HG02623 (cell line): ENCODE data around the gene PGLYRP4.

Experiments
- ATAC-seq: cut with Tn5 transposase; IDR thresholded peaks from one replicate; pipeline ENCODE4 v1.9.1; 2021; ENCODE audit warnings: moderate library complexity; ENCODE audit not compliant: unreplicated experiment

Gene PGLYRP4, protein sequence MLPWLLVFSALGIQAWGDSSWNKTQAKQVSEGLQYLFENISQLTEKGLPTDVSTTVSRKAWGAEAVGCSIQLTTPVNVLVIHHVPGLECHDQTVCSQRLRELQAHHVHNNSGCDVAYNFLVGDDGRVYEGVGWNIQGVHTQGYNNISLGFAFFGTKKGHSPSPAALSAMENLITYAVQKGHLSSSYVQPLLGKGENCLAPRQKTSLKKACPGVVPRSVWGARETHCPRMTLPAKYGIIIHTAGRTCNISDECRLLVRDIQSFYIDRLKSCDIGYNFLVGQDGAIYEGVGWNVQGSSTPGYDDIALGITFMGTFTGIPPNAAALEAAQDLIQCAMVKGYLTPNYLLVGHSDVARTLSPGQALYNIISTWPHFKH

DNA sequence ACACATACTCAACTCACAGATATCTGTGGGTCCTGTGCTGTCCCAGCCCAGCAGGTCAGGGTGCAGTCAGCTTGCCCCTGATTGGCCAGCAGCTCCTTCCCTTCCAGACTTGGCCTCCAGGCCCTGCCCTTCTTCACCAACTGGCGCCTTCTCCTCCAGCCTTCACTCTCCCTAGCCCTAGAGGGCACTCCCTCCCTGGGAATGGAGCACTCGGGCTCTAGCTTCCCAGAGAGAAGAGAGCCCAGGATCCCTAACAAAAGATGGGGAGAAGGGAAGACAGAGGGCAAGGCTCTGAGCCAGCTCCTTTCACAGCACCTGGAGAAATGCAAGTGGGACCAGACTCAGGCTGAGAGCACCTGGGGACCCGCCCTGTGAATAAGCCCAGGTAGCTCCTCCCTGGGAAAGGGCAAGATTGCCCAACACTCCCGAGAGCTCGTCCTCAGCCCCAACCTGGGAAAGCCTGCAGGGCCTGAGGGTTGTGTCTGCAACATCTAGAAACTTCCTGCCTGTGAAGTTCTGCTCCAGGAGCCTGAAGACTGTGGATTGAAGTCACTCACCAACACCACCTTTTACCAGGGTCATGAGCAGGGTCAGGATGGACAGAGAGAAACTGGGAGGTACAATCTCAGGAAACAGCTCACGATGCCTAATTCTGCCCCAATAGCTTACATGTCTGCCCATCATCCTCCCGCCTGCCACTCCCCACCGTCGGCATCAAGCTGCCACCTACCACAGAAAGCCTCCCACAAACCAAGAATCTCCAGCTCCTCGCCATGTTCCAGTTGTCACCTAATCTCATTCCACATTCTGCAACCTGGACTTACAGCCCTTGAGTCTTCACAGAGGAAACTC is at the start of gene PGLYRP4:
PGLYRP4 (minus strand) TSS at position 331 of the 852 bp plus-strand sequence. CDS start 909 bp downstream, outside the sequence.
- ATAC-seq: no peak

DNA sequence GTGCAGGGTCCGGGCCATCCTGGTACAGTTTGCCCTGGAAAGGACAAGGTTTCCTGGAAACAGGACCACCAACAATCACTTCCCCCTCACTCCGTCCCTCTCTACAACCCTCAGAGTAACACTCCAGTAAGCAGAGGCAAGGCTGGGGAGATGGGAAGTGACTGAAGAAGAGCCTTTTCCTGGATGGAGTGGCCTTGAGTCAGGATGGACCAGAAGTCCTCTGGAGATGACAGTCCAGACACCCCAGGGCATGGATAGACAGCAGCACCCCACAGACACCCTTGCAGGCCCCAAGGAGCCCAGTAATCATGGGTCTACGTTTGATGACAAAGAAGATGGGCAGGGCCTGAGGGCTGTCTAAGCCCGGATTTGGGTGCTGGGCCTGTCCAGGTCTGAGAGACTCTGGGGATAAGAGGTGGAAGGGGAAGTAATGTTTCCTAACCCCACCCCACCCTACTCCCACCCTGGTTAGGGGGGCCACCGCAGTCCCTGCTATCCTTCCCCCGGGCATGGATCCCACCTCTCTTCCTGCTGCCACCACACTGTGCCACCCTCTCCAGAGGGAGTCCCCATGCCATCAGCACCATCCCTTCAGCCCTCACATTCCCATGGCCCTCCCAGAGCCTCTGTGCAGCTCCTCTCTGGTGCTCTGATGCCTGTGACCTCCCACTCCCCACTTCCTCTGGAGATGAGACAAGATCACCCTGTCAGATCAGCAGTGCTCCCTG is 49.4 kb upstream of the PGLYRP4 start:
- ATAC-seq: no peak

DNA sequence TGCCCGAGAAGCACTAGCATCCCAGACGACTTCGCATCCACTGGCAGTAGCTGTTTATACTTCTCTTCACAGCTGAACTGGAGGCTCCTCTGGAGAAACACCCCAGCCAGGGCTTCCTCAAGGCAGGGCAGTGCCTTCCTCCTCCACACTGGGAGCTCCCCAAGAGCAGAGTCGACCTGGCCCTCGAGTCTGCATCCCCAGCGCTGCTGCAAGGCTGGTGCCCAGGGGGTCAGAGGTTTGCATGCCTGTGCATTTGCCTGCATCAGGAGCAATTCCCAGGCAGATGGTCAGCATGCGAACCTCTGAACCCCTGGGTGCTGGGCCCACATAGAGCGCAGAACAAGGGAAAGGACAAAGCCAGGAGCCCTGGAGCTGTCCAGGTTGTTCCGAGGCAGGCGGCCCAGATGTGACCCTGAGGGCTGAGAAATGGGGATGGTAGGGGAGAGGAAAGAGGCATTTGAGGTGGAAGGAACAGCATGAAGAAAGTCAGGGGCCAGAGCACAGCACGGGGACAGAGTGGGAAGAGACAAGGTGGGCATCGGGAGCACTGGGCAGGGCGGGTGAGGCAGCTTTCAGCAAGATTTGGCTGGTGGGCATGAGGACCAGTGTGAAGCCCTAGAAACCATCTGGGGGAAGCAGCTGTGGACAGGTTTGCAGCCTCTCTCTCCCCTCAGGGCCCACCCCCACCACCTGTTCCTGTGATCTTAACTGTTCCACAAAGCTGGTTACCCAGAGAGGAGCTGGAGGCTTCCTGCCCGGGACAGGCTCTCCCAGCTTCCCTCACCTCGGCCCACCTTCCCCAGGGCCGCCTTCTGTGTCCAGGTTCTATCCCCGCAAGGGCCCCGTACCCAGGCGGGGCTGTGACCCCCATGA is 48.6 kb upstream of the PGLYRP4 start:
- no peak for ATAC-seq

DNA sequence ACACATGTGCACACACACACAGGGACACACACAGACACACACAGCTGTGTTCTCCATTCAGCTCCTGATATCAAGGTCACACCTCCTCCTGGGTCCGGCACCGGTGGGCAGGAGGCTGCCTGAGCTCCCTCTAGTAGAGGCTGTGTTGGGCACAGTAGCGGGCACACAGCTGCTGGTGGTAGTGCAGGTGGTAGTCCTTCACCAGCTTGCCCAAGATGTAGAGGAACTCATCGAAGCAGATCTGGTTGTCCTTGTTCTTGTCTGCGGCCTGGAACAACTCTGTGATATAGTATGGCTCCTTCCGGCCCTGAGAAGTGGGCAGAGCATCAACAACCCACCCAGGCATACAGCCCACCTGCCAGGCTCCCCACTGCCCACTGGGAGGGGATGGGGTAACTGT is 47.8 kb upstream of the PGLYRP4 start:
- no peak for ATAC-seq

DNA sequence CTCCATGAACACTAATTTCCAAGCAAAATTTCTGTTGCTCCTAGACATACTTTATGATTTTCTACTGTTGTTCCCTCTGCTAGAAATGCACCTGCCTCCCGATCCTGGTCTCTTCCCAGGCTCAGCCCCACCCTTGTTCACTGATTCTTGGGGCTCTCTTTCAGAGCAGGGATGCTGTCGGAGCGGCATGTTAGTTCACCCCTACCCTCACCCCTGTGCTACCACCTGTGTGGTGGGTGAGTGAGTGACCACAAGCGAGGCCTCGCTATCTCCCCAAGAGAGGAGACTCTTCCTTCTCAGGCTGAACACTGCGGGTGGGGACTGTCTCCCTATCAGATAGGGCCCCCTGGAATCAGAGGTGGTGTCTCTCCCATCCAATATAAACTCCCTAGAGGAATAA is 47.1 kb upstream of the PGLYRP4 start:
- ATAC-seq: no peak

DNA sequence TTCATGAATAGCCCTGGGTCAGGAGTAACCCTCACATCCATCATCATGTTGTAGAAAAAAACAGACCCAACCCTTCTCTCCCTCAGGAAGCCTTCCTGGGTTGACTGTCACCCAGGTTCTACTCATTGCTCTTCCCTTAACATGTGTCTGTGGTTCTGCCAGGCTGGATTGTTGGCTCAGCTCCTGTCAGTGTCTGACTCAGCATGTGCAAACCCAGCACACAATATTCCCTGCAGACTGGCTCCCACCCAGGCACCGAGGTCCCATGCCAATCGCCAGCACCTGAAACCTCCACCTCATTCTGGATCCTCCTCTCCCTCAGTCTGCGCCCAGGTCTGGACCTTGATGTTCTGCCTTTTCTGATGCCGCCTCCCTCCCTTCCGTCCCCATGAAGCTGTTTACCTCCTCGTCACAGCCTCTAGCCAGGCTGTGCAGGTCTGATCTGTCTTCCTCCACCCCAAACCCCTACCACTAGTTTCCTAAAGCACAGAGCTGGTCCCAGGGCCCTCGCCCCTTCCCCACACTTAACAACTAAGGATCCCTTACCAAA is 46.6 kb upstream of the PGLYRP4 start:
- ATAC-seq: no peak

DNA sequence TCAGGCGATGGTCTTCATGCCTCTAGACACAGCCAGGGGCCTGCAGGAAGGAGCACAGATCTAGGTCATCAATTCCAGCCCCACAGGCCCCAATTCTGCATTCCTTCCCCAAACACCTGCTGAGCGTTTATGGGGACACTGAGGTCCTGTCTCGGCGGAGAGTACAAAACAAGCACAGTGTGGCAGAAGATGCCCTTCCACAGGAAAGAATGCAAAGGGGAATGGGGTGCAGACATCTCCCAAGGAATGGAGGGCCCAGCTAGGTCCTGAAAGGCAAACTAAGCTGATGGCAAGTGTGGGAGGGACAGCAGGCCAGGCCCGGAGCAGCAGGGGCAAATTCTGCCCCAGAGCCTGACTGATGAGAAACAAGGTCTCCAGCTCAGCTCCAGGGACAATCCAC is 45.8 kb upstream of the PGLYRP4 start:
- no peak for ATAC-seq

DNA sequence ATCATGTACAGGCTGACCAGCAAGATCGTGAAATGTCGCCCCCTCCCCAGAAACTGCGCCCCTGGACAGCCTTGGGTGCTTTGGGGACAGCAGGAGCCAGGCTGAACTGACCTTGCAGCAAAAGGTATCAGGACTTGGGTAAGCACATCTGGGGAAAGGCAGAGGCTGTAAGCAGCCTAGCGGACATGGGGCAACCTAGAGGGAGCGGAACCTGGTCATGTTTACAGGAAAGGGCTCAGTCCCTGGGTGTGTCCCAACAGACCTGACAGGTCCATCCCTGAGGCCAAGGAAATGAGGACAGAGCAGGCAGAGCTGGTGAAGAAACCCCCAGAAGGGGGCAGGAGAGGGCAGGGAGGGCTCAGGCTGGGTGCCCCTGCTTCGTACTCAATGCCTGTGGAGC is 45.3 kb upstream of the PGLYRP4 start:
- ATAC-seq: no peak

DNA sequence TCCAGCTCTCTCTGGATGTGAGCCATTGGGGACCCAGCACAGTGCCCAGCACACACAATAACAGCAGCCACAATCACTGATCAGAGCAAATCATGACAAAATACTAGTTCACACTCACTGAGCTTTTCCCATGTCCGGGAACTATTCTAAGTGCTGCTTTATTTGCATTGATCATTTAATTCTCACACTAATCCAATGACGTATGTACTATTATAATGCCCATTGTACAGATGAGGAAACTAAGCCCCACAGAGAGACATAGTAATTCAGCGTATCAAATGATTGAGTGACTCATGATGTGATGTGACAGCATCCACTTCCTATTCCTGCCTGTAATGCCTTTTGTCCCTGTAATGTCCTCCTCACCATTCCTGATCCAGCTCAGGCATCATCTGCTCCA is 44.2 kb upstream of the PGLYRP4 start:
- no peak for ATAC-seq

DNA sequence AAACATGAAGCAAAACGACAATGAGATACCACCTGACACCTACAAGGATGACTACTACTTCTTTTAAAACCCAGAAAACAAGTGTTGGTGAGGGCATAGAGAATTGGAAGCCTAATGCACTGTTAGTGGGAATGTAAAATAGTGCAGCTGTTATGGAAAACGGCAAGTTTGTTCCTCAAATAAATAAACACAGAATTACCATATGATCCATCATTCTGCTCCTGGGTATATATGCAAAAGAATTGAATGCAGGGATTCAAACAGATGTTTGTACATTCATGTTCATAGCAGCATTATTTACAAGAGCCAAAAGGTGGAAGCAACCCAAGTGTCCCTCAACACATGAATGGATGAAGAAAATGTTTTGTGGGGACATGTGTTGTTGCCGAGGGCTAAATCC is 43.6 kb upstream of the PGLYRP4 start:
- ATAC-seq: no peak

DNA sequence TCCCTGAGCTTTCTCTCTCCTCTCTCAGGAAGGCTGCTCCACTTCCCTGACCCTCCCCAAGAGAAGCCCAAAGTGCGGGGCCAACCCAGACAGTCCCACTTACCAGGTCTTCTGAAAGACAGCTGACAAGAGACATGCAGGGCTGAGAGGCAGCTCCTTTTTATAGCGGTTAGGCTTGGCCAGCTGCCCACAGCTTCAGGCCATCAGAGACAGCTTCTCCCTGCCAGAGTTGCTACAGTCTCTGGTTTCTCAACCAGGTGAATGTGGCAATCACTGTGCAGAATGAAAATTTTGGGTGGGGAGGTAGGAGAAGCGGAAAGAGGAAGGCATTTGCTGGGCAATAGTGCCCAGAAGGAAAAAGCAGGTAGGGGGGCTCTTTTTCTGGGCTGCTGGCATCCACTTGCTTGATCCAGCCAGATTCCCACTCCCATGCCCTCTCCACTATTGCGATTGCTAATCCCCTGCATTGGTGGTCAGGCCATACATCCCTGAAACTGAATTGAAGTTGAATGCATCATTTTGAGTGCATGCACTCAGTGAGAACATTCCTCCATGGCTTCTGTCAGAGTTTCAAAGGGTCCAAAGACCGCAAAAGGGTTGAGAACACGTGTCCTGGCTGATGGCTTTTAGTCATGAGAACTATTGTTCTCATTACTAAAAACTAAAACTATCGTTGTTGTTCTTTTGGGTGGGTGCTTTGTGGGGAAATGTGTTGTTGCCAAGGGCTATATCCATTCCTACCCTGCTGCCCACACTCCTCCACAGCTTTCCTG is 42.5 kb upstream of the PGLYRP4 start, which contains the start of gene S100A8:
S100A8 (minus strand) TSS at position 136 of the 773 bp plus-strand sequence. CDS start 538 bp downstream, outside the sequence.
- no peak for ATAC-seq

DNA sequence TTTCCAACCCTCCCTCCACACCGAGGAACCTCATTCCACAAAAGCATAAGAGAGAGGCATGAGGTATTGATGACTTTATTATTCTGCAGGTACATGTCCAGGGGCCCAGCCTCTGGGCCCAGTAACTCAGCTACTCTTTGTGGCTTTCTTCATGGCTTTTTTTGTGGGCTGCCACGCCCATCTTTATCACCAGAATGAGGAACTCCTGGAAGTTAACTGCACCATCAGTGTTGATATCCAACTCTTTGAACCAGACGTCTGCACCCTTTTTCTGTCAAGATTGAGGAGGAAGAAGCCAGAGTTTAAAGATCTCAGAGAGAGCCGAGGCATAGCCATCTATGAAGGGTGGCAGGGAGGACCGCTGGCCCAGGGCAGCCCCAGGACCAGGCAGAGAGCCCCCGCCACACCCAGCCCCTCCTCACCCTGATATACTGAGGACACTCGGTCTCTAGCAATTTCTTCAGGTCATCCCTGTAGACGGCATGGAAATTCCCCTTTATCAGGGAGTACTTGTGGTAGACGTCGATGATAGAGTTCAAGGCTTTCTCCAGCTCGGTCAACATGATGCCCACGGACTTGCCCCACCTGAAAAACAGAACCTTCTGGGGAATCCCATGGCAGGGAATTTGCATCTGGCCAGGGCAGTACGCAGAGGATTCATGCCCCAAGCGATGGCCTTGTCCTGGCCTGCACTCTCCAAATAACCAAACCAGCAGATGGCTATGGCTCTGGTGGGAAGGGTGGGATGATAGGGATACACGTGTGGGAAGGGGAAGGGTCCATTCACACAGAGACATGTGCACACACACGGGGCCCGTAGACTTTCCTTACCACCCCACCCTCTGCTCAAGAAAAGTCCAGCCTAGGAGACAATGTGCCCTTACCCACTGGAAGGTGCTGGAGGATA is 41.6 kb upstream of the PGLYRP4 start:
- ATAC-seq: no peak

DNA sequence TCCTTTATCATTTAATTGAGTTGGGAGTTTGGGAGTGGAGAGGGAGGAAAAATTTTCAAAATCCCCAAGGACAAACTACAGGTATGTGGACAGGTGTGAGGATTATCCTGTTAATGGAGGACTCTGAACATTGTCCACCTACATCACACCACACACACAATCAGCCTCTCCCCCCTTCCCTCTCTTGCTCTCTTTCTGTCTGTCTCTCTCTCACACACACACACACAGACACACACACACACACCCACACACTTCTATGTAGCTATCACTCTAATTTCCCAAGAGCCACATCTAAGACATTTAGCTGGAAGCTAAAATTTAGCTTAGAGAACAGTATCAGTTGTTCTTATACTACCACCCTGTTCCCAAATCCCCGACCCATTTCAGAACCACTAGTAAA is 40.8 kb upstream of the PGLYRP4 start:
- ATAC-seq: no peak

DNA sequence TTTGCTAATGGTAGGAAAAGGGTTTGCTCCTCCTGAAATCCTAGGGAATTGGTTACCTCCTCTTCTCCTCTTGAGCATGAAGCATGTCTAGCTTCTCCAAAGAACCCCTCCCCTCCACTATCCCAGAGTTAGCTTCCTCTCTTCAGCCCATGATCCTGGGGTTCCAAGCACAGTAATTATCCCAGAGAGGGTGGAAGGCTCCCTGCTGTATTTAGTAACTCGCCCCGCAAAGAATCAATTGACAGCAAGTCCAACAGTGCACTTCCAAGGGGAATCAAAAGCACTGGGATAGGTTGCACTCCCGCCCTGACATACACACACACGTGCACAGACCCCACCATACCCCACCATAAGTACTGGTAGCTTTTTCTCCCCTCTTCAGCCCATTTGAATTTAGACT is 39.1 kb upstream of the PGLYRP4 start:
- no peak for ATAC-seq

DNA sequence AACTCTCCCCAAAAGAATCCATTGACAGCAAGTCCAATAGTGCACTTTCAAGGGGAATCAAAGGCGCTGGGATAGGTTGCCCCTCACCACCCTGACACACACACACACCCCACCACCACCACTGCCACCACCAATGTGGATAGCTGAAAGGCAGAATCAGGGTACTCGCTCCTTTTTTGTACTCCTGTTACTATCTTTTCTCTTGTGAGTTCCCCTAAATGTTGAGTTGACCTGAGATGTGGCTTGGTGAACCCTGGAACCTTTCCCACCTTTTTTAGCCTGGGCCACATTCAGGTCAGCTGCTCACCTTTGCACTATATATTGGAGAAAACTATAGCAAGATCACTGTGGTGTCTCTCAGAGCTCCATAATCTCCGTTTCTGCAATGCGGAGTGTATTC is 38.4 kb upstream of the PGLYRP4 start:
- no peak for ATAC-seq

DNA sequence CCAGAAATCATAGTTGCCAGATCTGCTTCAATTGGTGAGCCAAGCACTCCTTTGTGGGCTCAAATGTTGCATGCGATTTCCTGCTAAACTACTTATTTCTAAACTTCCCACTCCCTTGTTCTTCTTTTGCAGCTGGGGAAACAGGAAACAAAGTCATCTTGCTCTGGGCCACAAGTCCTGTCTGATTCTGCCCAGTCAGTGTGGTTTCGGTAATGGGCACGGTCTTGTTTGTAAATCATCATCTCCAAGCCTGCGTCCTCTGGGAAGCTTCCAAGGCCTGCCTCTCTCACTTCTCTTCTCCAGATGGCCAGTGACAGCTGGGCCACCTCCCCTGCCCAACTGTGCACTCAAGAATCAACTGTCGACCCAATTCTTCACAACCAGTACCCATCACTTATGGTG is 37.9 kb upstream of the PGLYRP4 start:
- no peak for ATAC-seq

DNA sequence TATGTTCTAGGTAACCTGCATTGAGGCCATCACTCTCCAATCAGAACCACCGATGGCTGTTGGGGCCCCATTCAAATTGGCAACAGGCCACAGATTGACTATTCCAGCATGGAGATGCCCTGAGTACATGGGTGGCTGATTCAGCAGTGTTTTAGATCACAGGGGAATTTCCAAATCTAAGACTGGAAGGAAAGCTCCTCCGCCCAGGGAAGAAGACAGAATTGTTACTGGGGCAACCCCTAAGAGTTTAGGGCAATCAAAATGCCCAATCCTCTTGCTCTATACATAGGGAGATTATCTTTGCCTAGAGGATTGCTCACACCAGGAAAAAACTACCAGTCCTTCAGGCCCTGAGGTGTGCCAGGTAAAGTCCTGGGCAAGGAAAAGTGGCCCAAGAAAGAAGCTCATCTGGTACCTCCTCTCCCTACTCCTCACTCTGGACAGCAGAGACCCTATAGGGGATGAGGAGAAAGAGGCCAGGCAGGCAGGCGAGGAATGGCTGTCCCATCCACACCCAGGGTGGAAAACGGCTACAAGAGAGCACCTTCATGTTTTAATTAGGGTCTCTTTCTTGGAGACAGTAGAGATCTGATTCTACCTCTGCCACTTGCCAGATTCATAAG is 36.4 kb upstream of the PGLYRP4 start:
- ATAC-seq: no peak

DNA sequence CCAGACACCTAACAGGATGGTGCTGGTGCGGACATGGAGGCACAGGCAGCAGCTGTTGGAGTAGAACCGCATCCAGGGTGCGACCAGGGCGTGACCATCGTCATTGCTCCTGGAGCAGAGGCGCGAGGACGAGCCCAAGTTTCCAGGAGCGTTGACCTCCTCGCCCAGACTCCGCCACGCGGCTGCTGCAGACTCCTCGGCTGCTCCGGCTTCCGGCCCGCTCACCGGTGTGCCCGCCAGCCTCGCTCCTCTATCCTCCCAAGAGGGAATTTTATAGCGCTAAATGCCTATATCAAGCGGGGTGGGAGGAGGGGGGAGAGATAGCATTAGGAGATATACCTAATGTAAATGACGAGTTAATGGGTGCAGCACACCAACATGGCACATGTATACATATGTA is 32.1 kb upstream of the PGLYRP4 start:
- no peak for ATAC-seq
